Measurements from ENCODE around the gene DHFR.
"Not testable (repeated sequence)": the region's sequence is repeated elsewhere in the genome, so short reads cannot be mapped to it uniquely, and the experiment has no call there.

DHFR gene

DNA sequence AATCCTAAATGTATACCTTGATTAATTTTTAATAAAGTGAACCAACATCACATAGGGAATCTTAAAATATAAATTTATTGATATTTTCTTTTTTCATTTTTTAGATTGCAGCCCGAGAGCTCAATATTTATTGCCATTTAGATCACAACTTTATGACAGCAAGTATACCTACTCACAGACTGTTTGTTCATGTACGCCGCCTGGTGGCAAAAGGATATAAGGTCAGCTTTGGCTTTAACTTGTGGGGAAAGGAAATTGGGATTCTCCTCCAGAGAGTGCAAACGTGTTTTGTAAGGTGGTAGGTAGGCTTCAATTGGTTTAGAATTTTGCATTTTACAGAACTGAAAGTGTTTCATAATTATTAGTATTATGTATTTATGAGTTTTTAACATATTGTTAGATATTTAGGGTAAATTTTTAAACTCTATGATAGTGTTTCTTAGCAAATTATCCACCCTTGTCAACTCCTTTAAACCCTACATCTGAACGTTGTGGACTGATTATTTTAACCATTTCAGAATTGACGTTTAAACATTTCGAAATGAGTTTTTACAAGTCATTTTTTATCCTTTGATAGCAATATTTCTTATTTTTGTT is 17.5 kb upstream of the DHFR start:
- peak; percentile 77 for DNase-seq (ENCODE audit: low read depth)
- no peak overlapping the region for H3K4me3 ChIP-seq (ENCODE audit: low read depth, low read length)
- TF ChIP-seq, protein P1, sequence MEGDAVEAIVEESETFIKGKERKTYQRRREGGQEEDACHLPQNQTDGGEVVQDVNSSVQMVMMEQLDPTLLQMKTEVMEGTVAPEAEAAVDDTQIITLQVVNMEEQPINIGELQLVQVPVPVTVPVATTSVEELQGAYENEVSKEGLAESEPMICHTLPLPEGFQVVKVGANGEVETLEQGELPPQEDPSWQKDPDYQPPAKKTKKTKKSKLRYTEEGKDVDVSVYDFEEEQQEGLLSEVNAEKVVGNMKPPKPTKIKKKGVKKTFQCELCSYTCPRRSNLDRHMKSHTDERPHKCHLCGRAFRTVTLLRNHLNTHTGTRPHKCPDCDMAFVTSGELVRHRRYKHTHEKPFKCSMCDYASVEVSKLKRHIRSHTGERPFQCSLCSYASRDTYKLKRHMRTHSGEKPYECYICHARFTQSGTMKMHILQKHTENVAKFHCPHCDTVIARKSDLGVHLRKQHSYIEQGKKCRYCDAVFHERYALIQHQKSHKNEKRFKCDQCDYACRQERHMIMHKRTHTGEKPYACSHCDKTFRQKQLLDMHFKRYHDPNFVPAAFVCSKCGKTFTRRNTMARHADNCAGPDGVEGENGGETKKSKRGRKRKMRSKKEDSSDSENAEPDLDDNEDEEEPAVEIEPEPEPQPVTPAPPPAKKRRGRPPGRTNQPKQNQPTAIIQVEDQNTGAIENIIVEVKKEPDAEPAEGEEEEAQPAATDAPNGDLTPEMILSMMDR (IDR thresholded peaks at IDR 0.05; ENCODE audit: insufficient read depth, low read depth, low read length, missing control alignments): peak; percentile 81

DNA sequence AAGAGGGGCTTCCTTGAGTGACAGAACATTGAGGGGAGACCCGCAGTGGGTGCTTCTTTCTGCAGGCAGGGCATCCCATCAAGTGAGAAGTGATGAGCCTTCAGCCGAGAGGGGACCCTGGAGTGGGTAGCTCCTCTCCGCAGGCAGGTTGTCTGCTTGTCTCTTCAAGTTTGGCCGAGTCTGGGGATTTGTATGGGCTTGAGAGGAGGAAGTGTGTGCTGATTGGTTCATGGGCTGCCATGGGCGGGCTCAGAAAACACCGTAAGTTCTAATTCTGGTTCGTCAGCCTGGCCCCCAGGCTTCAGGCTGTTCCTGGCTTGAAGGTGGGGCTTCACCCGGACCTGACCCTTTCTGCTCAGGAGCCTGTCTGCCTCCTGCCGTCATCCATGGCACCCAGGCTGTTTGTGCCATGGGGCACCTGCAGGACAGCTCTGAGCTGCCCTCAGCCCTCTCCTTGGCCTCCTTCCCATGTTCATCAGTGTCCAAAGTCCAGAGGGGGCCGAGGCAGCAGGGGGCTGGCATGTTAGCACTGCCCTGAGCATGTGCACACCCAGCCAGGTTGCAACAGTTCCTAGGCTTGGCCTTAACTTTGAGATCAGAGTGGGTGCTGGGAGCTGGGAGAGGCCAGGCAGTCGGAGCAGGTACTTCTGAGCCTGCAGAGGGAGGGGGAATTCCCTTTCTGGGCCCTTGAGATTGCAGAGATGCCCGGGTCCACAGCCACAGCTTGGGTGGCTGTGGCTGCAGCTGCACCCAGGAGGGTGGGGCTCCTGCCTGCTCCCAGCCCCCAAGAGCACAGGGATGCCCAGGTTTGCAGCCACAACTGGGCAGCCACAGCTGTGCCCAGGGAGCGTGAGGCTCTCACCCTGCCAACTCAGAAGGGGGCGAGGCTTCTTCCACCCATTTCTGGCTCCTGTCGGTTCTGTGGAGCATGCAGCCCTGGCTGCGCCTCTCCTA is 13.5 kb upstream of the DHFR start:
- DNase-seq (ENCODE audit: low read depth): peak; percentile 77
- TF ChIP-seq, protein P1 (IDR thresholded peaks at IDR 0.05; ENCODE audit: insufficient read depth, low read depth, low read length, missing control alignments): no peak
- H3K4me3 ChIP-seq (ENCODE audit: low read depth, low read length): peak overlapping the region; percentile 10; the same call in 1 of the 2 replicates

DNA sequence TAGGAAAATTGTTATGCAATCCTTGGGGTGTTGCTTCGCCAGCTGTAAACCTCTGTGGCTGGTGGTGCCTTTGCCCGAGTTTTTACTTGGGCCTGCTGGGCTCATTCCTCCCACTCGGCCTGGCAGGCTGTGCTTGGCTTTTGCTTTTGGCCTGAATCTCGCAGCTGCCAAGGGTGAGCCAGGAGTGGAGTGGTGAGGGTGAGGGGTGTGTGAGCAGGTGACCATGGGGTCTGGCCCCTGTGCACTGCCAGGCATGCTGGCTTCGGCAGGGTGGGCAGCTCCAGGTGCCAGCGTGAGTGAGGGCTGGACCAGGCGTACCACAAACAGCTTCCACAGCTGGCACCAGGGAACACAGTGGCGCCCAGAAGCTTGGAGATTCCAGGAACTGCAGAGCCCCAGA is 12.6 kb upstream of the DHFR start:
- H3K4me3 ChIP-seq (ENCODE audit: low read depth, low read length): no peak overlapping the region
- DNase-seq (ENCODE audit: low read depth): no peak
- TF ChIP-seq, protein P1 (IDR thresholded peaks at IDR 0.05; ENCODE audit: insufficient read depth, low read depth, low read length, missing control alignments): no peak

DNA sequence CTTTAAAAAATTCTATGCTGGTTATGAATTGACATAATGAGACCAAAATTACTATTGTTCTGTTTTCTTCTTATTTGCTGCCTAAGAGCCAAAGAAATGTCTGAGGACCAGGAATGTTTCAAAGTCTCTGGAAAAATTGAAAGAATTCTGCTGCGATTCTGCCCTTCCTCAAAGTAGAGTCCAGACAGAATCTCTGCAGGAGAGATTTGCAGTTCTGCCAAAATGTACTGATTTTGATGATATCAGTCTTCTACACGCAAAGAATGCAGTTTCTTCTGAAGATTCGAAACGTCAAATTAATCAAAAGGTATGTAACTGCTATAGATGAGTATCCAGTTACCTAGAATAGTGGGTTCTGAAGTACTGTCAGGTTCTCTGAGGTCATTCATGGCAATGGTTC is 10.3 kb upstream of the DHFR start:
- no peak overlapping the region for H3K4me3 ChIP-seq (ENCODE audit: low read depth, low read length)
- TF ChIP-seq, protein P1 (IDR thresholded peaks at IDR 0.05; ENCODE audit: insufficient read depth, low read depth, low read length, missing control alignments): no peak
- no peak for DNase-seq (ENCODE audit: low read depth)

DNA sequence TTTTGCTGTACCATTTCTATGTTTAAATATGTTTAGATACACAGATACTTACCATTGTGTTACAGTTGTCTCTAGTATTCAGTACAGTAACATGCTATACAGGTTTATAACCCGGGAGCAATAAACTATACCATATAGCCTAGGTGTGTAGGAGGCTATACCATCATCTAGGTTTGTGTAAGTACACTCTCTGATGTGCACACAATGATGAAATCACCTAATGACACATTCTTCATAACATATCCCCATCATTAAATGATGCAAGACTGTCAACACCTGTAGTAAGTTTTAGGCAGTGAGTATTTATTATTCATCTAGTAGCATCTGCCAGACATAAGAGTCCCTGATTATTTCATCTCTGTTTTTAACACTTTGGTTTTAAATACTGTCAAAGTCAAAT is 7.3 kb upstream of the DHFR start:
- H3K4me3 ChIP-seq (ENCODE audit: low read depth, low read length): no peak overlapping the region
- DNase-seq (ENCODE audit: low read depth): no peak
- TF ChIP-seq, protein P1 (IDR thresholded peaks at IDR 0.05; ENCODE audit: insufficient read depth, low read depth, low read length, missing control alignments): no peak

DNA sequence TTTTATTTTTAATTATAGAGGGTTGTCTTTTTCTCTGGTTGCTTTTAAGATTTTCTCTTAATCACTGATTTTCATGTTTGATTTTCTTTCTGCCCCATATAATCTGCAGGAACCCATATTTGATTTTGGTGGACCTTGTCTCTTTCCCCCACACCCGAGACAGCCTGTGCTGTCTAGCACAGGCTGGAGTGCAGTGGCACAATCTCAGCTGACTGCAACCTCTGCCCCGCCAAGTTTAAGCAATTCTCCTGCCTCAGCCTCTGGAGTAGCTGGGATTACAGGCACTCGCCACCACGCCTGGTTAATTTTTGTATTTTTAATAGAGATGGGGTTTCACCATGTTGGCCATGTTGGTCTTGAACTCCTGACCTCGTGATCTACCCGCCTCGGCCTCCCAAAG is 5.9 kb upstream of the DHFR start:
- not testable (repeated sequence) for DNase-seq (ENCODE audit: low read depth); H3K4me3 ChIP-seq (ENCODE audit: low read depth, low read length)

DNA sequence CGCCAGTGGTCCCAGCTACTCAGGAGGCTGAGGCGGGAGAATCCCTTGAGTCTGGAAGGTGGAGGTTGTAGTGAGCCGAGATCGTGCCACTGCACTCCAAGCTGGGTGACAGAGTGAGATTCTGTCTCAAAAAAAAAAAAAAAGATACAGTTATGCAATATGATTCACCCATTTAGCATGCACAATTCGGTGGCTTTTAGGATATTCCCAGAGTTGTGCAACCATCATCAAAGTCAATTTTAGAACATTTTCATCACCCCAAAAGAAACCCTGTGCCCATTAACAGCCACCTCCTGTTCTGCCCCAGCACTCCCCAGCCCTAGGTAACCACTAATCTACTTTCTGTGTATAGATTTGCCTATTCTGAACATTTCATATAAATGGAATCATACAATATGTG is 4.3 kb upstream of the DHFR start:
- DNase-seq (ENCODE audit: low read depth): no peak
- TF ChIP-seq, protein P1 (IDR thresholded peaks at IDR 0.05; ENCODE audit: insufficient read depth, low read depth, low read length, missing control alignments): no peak

More for the DNA sequence above, 4.3 kb upstream of the DHFR start:
- H3K4me3 ChIP-seq (ENCODE audit: low read depth, low read length): no peak overlapping the region
